Body of pancreas (tissue), 4 donors: Measurements from ENCODE around the gene PRSS2.

ENCODE experiments used
- POLR2A ChIP-seq, 3 donors: fragments of 450-650 bp; IDR thresholded peaks; one replicate each; pipeline ENCODE4 v1.6.1; 2016; ENCODE audit warnings: antibody characterized with exemption in 3 of 3, mild to moderate bottlenecking in 2 of 3
- TF ChIP-seq, protein P1 (sequence below), 7 experiments: fragments of 450-650 bp in 4 of 7; fragments of 200-600 bp in 3 of 7; sonication (generic) in 3 of 7; IDR thresholded peaks; one replicate each; pipeline ENCODE4 v1.5.1; 2016 to 2019; ENCODE audit warnings: antibody characterized with exemption in 7 of 7

DNA sequence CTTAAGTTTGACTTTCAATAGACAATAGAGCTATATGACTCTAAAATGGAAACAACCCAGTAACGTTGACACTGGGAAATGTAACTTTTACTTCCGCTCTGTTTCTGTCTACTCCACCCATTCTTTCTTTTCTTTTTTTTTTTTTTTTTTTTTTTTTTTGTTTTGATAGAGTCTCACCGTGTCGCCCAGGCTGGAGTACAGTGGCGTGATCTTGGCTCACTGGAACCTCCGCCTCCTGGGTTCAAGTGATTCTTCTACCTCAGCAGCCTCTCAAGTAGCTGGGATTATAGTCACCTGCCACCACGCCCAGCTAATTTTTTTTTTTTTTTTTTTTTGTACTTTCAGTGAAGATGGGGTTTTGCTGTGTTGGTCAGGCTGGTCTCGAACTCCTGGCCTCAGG lies 13.9 kb downstream of the PRSS2 start:
- no peak for TF ChIP-seq POLR2A (IDR thresholded peaks at IDR 0.05)
- TF ChIP-seq, protein P1, sequence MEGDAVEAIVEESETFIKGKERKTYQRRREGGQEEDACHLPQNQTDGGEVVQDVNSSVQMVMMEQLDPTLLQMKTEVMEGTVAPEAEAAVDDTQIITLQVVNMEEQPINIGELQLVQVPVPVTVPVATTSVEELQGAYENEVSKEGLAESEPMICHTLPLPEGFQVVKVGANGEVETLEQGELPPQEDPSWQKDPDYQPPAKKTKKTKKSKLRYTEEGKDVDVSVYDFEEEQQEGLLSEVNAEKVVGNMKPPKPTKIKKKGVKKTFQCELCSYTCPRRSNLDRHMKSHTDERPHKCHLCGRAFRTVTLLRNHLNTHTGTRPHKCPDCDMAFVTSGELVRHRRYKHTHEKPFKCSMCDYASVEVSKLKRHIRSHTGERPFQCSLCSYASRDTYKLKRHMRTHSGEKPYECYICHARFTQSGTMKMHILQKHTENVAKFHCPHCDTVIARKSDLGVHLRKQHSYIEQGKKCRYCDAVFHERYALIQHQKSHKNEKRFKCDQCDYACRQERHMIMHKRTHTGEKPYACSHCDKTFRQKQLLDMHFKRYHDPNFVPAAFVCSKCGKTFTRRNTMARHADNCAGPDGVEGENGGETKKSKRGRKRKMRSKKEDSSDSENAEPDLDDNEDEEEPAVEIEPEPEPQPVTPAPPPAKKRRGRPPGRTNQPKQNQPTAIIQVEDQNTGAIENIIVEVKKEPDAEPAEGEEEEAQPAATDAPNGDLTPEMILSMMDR (IDR thresholded peaks at IDR 0.05): no peak
